HEK293 (cell line): ENCODE measurements around the gene CORO1C.

ENCODE experiments used
- CTCF ChIA-PET: fragments of 350-600 bp; formaldehyde crosslinking; extraction: SDS; loops from one replicate; lab custom pipeline; 2021; ENCODE audit warnings: antibody characterized with exemption; lab: Yijun Ruan, JAX
- POLR2A ChIA-PET: fragments of 300-600 bp; formaldehyde crosslinking; extraction: SDS; loops from one replicate; lab custom pipeline; 2020; ENCODE audit warnings: antibody characterized with exemption, inconsistent platforms; lab: Yijun Ruan, JAX
- H3K27ac ChIP-seq: fragments of 200-500 bp; sonication (Bioruptor generic); 2 replicates; pipeline ENCODE4 v1.5.1; 2014; ENCODE audit warnings: low read depth, low read length, control low read depth, inconsistent platforms; ENCODE audit errors: extremely low read depth
- H3K36me3 ChIP-seq, 2 experiments: fragments of 200-500 bp in 1 of 2; sonication (Bioruptor generic) in 1 of 2; 1 replicate in 1 of 2; 2 replicates in 1 of 2; pipeline ENCODE4 v1.5.1; 2014 to 2017; ENCODE audit warnings: inconsistent platforms in 2 of 2, low read length in 2 of 2; ENCODE audit not compliant: control insufficient read depth in 2 of 2, insufficient read depth in 1 of 2
- H3K4me1 ChIP-seq: fragments of 200-500 bp; sonication (Bioruptor generic); 2 replicates; pipeline ENCODE4 v1.5.1; 2014; ENCODE audit warnings: mild to moderate bottlenecking, low read length, inconsistent platforms; ENCODE audit not compliant: control insufficient read depth, insufficient read depth
- H3K4me3 ChIP-seq: 2 replicates; pipeline ENCODE4 v1.5.1; 2011; ENCODE audit warnings: low read depth, mild to moderate bottlenecking, control low read depth, low read length, moderate library complexity
- H3K9me3 ChIP-seq: fragments of 200-500 bp; sonication (Bioruptor generic); 2 replicates; pipeline ENCODE4 v1.5.1; 2014; ENCODE audit warnings: low read depth, low read length, inconsistent platforms; ENCODE audit not compliant: control insufficient read depth, insufficient read depth
- HOXC10 ChIP-seq: sonication (generic); formaldehyde crosslinking; IDR thresholded peaks from 2 replicates; pipeline ENCODE4 v1.8.1; 2023; ENCODE audit warnings: mild to moderate bottlenecking, missing genetic modification reagents
- SP7 ChIP-seq: fragments of 450-650 bp; formaldehyde crosslinking; IDR thresholded peaks from 2 replicates; pipeline ENCODE4 v1.5.1; 2016; ENCODE audit warnings: missing biosample characterization, missing genetic modification characterization
- ZBTB17 ChIP-seq: fragments of 450-650 bp; formaldehyde crosslinking; IDR thresholded peaks from 2 replicates; pipeline ENCODE4 v1.5.1; 2016; ENCODE audit warnings: missing biosample characterization, missing genetic modification characterization
- ZFP41 ChIP-seq: fragments of 450-650 bp; formaldehyde crosslinking; IDR thresholded peaks from 2 replicates; pipeline ENCODE4 v1.5.1; 2016; ENCODE audit warnings: missing biosample characterization, missing genetic modification characterization, borderline replicate concordance
- ZNF121 ChIP-seq: fragments of 450-650 bp; formaldehyde crosslinking; IDR thresholded peaks from 2 replicates; pipeline ENCODE4 v1.5.1; 2016; ENCODE audit warnings: missing biosample characterization, missing genetic modification characterization
- ZNF214 ChIP-seq: fragments of 450-650 bp; formaldehyde crosslinking; IDR thresholded peaks from 2 replicates; pipeline ENCODE4 v1.5.1; 2017; ENCODE audit warnings: missing biosample characterization, mild to moderate bottlenecking, missing genetic modification characterization, borderline replicate concordance
- ZNF416 ChIP-seq: fragments of 450-650 bp; formaldehyde crosslinking; IDR thresholded peaks from 2 replicates; pipeline ENCODE4 v1.5.1; 2016; ENCODE audit warnings: missing biosample characterization, missing genetic modification characterization
- ZNF560 ChIP-seq: fragments of 450-650 bp; formaldehyde crosslinking; IDR thresholded peaks from 2 replicates; pipeline ENCODE4 v1.5.1; 2017; ENCODE audit warnings: missing biosample characterization, missing genetic modification characterization, borderline replicate concordance
- ZNF629 ChIP-seq: fragments of 450-650 bp; formaldehyde crosslinking; IDR thresholded peaks from 2 replicates; pipeline ENCODE4 v1.5.1; 2017; ENCODE audit warnings: missing biosample characterization, missing genetic modification characterization
- ZNF843 ChIP-seq: fragments of 450-650 bp; formaldehyde crosslinking; IDR thresholded peaks from 2 replicates; pipeline ENCODE4 v1.5.1; 2016; ENCODE audit warnings: missing biosample characterization, missing genetic modification characterization
- ZXDB ChIP-seq: fragments of 450-650 bp; formaldehyde crosslinking; IDR thresholded peaks from 2 replicates; pipeline ENCODE4 v1.5.1; 2016; ENCODE audit warnings: missing biosample characterization, missing genetic modification characterization
- TF ChIP-seq, protein P1 (sequence below): fragments of 450-650 bp; formaldehyde crosslinking; IDR thresholded peaks from 2 replicates; pipeline ENCODE4 v1.5.1; 2016; ENCODE audit warnings: missing biosample characterization, missing genetic modification characterization
- TF ChIP-seq, protein P2 (sequence below): fragments of 450-650 bp; formaldehyde crosslinking; IDR thresholded peaks from 2 replicates; pipeline ENCODE4 v1.5.1; 2016; ENCODE audit warnings: missing biosample characterization, missing genetic modification characterization
- TF ChIP-seq, protein P3 (sequence below): fragments of 450-650 bp; formaldehyde crosslinking; IDR thresholded peaks from 2 replicates; pipeline ENCODE4 v1.5.0; 2017; ENCODE audit warnings: missing biosample characterization, missing genetic modification characterization, borderline replicate concordance
- TF ChIP-seq, protein P4 (sequence below): fragments of 450-650 bp; formaldehyde crosslinking; IDR thresholded peaks from 2 replicates; pipeline ENCODE4 v1.5.1; 2017; ENCODE audit warnings: missing biosample characterization, missing genetic modification characterization

The CORO1C gene

DNA sequence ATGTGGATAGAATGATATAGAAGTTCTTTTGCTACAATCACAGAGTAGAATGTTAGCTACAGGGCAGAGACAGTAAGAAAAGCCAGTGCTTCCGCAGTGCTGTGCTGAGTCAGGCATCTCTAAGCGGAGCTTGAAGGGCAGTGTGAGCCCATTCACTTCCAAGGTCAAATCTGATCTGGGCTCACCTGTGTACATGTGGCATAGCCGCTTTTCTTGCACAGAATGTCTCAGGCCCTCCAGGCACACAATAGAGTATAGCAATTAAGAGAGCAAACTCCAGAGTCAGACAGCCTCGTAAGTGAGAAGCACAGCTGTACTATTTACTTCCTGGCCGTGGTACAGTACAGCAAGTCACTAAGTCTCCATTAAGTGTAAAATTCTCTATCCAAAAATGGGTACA, 26.8 kb downstream of the CORO1C start (continued):
- TF ChIP-seq ZBTB17 (no peak), ZNF629 (tag by site-specific recombination) (no peak), SP7 (tag by site-specific recombination) (no peak), ZXDB (tag by site-specific recombination) (no peak), ZNF416 (tag by site-specific recombination) (no peak), ZNF560 (tag by site-specific recombination) (no peak), ZNF214 (tag by site-specific recombination) (no peak), ZNF121 (tag by site-specific recombination) (no peak)
- TF ChIP-seq, protein P1, sequence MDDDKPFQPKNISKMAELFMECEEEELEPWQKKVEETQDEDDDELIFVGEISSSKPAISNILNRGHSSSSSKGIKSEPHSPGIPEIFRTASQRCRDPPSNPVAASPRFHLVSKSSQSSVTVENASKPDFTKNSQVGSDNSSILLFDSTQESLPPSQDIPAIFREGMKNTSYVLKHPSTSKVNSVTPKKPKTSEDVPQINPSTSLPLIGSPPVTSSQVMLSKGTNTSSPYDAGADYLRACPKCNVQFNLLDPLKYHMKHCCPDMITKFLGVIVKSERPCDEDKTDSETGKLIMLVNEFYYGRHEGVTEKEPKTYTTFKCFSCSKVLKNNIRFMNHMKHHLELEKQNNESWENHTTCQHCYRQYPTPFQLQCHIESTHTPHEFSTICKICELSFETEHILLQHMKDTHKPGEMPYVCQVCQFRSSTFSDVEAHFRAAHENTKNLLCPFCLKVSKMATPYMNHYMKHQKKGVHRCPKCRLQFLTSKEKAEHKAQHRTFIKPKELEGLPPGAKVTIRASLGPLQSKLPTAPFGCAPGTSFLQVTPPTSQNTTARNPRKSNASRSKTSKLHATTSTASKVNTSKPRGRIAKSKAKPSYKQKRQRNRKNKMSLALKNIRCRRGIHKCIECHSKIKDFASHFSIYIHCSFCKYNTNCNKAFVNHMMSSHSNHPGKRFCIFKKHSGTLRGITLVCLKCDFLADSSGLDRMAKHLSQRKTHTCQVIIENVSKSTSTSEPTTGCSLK (tag by site-specific recombination) = no peak
- TF ChIP-seq, protein P2, sequence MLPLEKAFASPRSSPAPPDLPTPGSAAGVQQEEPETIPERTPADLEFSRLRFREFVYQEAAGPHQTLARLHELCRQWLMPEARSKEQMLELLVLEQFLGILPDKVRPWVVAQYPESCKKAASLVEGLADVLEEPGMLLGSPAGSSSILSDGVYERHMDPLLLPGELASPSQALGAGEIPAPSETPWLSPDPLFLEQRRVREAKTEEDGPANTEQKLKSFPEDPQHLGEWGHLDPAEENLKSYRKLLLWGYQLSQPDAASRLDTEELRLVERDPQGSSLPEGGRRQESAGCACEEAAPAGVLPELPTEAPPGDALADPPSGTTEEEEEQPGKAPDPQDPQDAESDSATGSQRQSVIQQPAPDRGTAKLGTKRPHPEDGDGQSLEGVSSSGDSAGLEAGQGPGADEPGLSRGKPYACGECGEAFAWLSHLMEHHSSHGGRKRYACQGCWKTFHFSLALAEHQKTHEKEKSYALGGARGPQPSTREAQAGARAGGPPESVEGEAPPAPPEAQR (tag by site-specific recombination) = no peak

DNA sequence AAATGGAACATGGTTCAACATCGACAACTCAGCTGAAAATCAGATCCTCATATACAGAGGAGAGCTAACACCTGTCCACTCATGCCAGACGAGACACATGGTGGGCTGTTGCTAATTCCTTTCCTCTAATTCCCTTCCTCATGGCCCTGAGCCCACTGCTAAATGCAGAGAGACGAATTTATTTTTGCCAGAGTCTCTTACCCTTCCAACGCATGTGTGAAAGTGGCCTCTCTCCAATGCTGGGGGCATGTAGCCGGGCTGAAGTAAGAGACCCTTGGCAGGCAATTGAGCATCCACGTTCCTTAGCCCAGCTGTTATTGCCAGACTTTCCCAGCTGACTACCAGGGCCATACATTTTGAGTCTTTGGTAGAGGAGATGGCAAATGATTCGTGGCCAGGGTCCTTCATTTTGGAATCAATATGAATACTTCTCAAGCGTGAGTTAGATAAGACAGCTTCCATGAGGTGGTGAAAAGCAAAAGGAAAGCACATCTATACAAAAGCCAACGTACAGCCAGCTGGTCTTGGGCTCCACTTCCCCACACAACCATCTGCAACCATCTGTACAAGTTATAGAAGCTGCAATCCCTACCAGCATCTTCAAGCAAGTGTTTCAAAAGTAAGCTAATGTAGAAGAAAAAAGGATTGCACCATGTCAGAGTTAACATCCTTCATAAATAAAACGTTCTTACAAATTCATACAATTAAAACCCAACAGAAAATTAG, 28.6 kb downstream of the CORO1C start:
- CTCF ChIA-PET = interaction anchor here (0.5 to 2.0 kb wide), 3 partner anchors 8 to 1767 kb away, joined by 4 to 13 read pairs (median 4); no protein-coding TSS in a partner anchor
- Histone ChIP-seq H3K4me1 (peaks cover 14% of the 10 kb centered on the region), H3K27ac (no peak overlapping the region), H3K9me3 (no peaks in the 10 kb centered on the region), H3K36me3 (peaks cover 0 to 24% of the 10 kb centered on the region in 2 experiments; a peak in 1 of 3 replicates), H3K4me3 (no peak overlapping the region)
- POLR2A ChIA-PET = interaction anchor here (1.0 to 1.8 kb wide), 3 partner anchors 13 to 28 kb away, joined by 3 to 17 read pairs (median 4); no protein-coding TSS in a partner anchor
- TF ChIP-seq ZFP41 (tag by site-specific recombination) (no peak), ZNF843 (tag by site-specific recombination) (no peak), HOXC10 (CRISPR knock-in tag) (no peak)
- TF ChIP-seq, protein P3, sequence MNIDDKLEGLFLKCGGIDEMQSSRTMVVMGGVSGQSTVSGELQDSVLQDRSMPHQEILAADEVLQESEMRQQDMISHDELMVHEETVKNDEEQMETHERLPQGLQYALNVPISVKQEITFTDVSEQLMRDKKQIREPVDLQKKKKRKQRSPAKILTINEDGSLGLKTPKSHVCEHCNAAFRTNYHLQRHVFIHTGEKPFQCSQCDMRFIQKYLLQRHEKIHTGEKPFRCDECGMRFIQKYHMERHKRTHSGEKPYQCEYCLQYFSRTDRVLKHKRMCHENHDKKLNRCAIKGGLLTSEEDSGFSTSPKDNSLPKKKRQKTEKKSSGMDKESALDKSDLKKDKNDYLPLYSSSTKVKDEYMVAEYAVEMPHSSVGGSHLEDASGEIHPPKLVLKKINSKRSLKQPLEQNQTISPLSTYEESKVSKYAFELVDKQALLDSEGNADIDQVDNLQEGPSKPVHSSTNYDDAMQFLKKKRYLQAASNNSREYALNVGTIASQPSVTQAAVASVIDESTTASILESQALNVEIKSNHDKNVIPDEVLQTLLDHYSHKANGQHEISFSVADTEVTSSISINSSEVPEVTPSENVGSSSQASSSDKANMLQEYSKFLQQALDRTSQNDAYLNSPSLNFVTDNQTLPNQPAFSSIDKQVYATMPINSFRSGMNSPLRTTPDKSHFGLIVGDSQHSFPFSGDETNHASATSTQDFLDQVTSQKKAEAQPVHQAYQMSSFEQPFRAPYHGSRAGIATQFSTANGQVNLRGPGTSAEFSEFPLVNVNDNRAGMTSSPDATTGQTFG (tag by site-specific recombination) = no peak
- TF ChIP-seq, protein P4, sequence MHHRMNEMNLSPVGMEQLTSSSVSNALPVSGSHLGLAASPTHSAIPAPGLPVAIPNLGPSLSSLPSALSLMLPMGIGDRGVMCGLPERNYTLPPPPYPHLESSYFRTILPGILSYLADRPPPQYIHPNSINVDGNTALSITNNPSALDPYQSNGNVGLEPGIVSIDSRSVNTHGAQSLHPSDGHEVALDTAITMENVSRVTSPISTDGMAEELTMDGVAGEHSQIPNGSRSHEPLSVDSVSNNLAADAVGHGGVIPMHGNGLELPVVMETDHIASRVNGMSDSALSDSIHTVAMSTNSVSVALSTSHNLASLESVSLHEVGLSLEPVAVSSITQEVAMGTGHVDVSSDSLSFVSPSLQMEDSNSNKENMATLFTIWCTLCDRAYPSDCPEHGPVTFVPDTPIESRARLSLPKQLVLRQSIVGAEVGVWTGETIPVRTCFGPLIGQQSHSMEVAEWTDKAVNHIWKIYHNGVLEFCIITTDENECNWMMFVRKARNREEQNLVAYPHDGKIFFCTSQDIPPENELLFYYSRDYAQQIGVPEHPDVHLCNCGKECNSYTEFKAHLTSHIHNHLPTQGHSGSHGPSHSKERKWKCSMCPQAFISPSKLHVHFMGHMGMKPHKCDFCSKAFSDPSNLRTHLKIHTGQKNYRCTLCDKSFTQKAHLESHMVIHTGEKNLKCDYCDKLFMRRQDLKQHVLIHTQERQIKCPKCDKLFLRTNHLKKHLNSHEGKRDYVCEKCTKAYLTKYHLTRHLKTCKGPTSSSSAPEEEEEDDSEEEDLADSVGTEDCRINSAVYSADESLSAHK = no peak
